ENCODE data around the gene PDE4DIP. TPM values are rescaled to one million over a fixed set of nuclear protein-coding genes. Genes with fewer than 3 reads are reported as not detected.
"Not testable (repeated sequence)": the region's sequence is repeated elsewhere in the genome, so short reads cannot be mapped to it uniquely, and the experiment has no call there.

The PDE4DIP gene
- total RNA-seq, 1 donor from 2014 or later: 21.5 TPM

GRCh38 chr1:148969126-148969525, 124.9 kb downstream of the PDE4DIP start:
- H3K4me3 Mint-ChIP-seq; DNase-seq (ENCODE audit: low read depth, low spot score); H3K27ac Mint-ChIP-seq (ENCODE audit: unreplicated experiment); H3K9me3 Mint-ChIP-seq; H3K27me3 Mint-ChIP-seq (ENCODE audit: low read depth); H3K4me1 Mint-ChIP-seq; H3K36me3 Mint-ChIP-seq (ENCODE audit: low read depth): not testable (repeated sequence)

GRCh38 chr1:148975453-148975852, 131.2 kb downstream of the PDE4DIP start:
- H3K4me3 Mint-ChIP-seq; H3K27ac Mint-ChIP-seq (ENCODE audit: unreplicated experiment); H3K4me1 Mint-ChIP-seq; DNase-seq (ENCODE audit: low read depth, low spot score); H3K9me3 Mint-ChIP-seq; H3K27me3 Mint-ChIP-seq (ENCODE audit: low read depth); H3K36me3 Mint-ChIP-seq (ENCODE audit: low read depth): not testable (repeated sequence)

- not testable (repeated sequence) for H3K27ac Mint-ChIP-seq (ENCODE audit: unreplicated experiment); H3K9me3 Mint-ChIP-seq; DNase-seq (ENCODE audit: low read depth, low spot score); H3K4me1 Mint-ChIP-seq; H3K4me3 Mint-ChIP-seq; H3K27me3 Mint-ChIP-seq (ENCODE audit: low read depth)
- peaks cover 12% of the 10 kb centered on the region for H3K36me3 Mint-ChIP-seq (ENCODE audit: low read depth)
These were observed 131.8 kb downstream of the PDE4DIP start for GRCh38 chr1:148975866-148976537.

- not testable (repeated sequence) for H3K4me3 Mint-ChIP-seq; H3K27ac Mint-ChIP-seq (ENCODE audit: unreplicated experiment); H3K9me3 Mint-ChIP-seq; DNase-seq (ENCODE audit: low read depth, low spot score); H3K27me3 Mint-ChIP-seq (ENCODE audit: low read depth); H3K4me1 Mint-ChIP-seq
- peaks cover 18% of the 10 kb centered on the region for H3K36me3 Mint-ChIP-seq (ENCODE audit: low read depth)
These were observed 133.6 kb downstream of the PDE4DIP start for GRCh38 chr1:148977785-148978184.

- not testable (repeated sequence) for H3K4me3 Mint-ChIP-seq; H3K9me3 Mint-ChIP-seq; H3K27me3 Mint-ChIP-seq (ENCODE audit: low read depth); DNase-seq (ENCODE audit: low read depth, low spot score); H3K4me1 Mint-ChIP-seq; H3K36me3 Mint-ChIP-seq (ENCODE audit: low read depth); H3K27ac Mint-ChIP-seq (ENCODE audit: unreplicated experiment)
These were observed 145.2 kb downstream of the PDE4DIP start for GRCh38 chr1:148989378-148989777.

- not testable (repeated sequence) for H3K27ac Mint-ChIP-seq (ENCODE audit: unreplicated experiment); H3K4me1 Mint-ChIP-seq; H3K4me3 Mint-ChIP-seq; H3K36me3 Mint-ChIP-seq (ENCODE audit: low read depth); H3K9me3 Mint-ChIP-seq; H3K27me3 Mint-ChIP-seq (ENCODE audit: low read depth); DNase-seq (ENCODE audit: low read depth, low spot score)
These were observed 146.1 kb downstream of the PDE4DIP start for GRCh38 chr1:148990233-148990788.

GRCh38 chr1:148991818-148992217, 147.6 kb downstream of the PDE4DIP start:
- not testable (repeated sequence) for H3K4me3 Mint-ChIP-seq; H3K4me1 Mint-ChIP-seq; H3K9me3 Mint-ChIP-seq; DNase-seq (ENCODE audit: low read depth, low spot score); H3K36me3 Mint-ChIP-seq (ENCODE audit: low read depth); H3K27ac Mint-ChIP-seq (ENCODE audit: unreplicated experiment); H3K27me3 Mint-ChIP-seq (ENCODE audit: low read depth)

GRCh38 chr1:148992364-148992763, 148.1 kb downstream of the PDE4DIP start:
- H3K27me3 Mint-ChIP-seq (ENCODE audit: low read depth); H3K4me1 Mint-ChIP-seq; DNase-seq (ENCODE audit: low read depth, low spot score); H3K4me3 Mint-ChIP-seq; H3K36me3 Mint-ChIP-seq (ENCODE audit: low read depth); H3K9me3 Mint-ChIP-seq; H3K27ac Mint-ChIP-seq (ENCODE audit: unreplicated experiment): not testable (repeated sequence)

GRCh38 chr1:148996449-148997224, 152.4 kb downstream of the PDE4DIP start:
- not testable (repeated sequence) for H3K36me3 Mint-ChIP-seq (ENCODE audit: low read depth)

GRCh38 chr1:148997405-148997804, 153.2 kb downstream of the PDE4DIP start:
- not testable (repeated sequence) for H3K9me3 Mint-ChIP-seq

More at GRCh38 chr1:148996449-148997224, 152.4 kb downstream of the PDE4DIP start:
- DNase-seq (ENCODE audit: low read depth, low spot score); H3K4me3 Mint-ChIP-seq; H3K4me1 Mint-ChIP-seq; H3K27ac Mint-ChIP-seq (ENCODE audit: unreplicated experiment); H3K27me3 Mint-ChIP-seq (ENCODE audit: low read depth); H3K9me3 Mint-ChIP-seq: not testable (repeated sequence)

GRCh38 chr1:149002664-149003063, 158.4 kb downstream of the PDE4DIP start:
- DNase-seq (ENCODE audit: low read depth, low spot score); H3K4me3 Mint-ChIP-seq; H3K27me3 Mint-ChIP-seq (ENCODE audit: low read depth); H3K36me3 Mint-ChIP-seq (ENCODE audit: low read depth); H3K27ac Mint-ChIP-seq (ENCODE audit: unreplicated experiment); H3K9me3 Mint-ChIP-seq; H3K4me1 Mint-ChIP-seq: not testable (repeated sequence)

More at GRCh38 chr1:148997405-148997804, 153.2 kb downstream of the PDE4DIP start:
- not testable (repeated sequence) for H3K4me1 Mint-ChIP-seq; H3K4me3 Mint-ChIP-seq; H3K27me3 Mint-ChIP-seq (ENCODE audit: low read depth); DNase-seq (ENCODE audit: low read depth, low spot score); H3K27ac Mint-ChIP-seq (ENCODE audit: unreplicated experiment); H3K36me3 Mint-ChIP-seq (ENCODE audit: low read depth)

- H3K36me3 Mint-ChIP-seq (ENCODE audit: low read depth); H3K27ac Mint-ChIP-seq (ENCODE audit: unreplicated experiment); DNase-seq (ENCODE audit: low read depth, low spot score); H3K4me1 Mint-ChIP-seq; H3K9me3 Mint-ChIP-seq; H3K4me3 Mint-ChIP-seq; H3K27me3 Mint-ChIP-seq (ENCODE audit: low read depth): not testable (repeated sequence)
These were observed 164.1 kb downstream of the PDE4DIP start for GRCh38 chr1:149008326-149008725.

- not testable (repeated sequence) for H3K9me3 Mint-ChIP-seq; DNase-seq (ENCODE audit: low read depth, low spot score); H3K4me1 Mint-ChIP-seq; H3K27ac Mint-ChIP-seq (ENCODE audit: unreplicated experiment); H3K4me3 Mint-ChIP-seq; H3K36me3 Mint-ChIP-seq (ENCODE audit: low read depth); H3K27me3 Mint-ChIP-seq (ENCODE audit: low read depth)
These were observed 164.5 kb downstream of the PDE4DIP start for GRCh38 chr1:149008769-149009168.

Measured in neural crest cell (in vitro differentiated cells).